AG04450 (cell line): ENCODE measurements around the gene PLEKHG3. TPM values are rescaled to one million over a fixed set of nuclear protein-coding genes. Genes with fewer than 3 reads are reported as not detected.

Experiments
- CTCF ChIA-PET: fragments of 300-600, 350-600 bp; formaldehyde crosslinking; extraction: SDS; loops from one replicate; lab custom pipeline; 2022; ENCODE audit warnings: antibody characterized with exemption, inconsistent platforms; lab: Charles Lee
- POLR2A ChIA-PET: fragments of 350-600 bp; formaldehyde crosslinking; extraction: SDS; loops from one replicate; lab custom pipeline; 2021; ENCODE audit warnings: antibody characterized with exemption, inconsistent platforms; lab: Yijun Ruan, JAX
- DNase-seq: peaks from one replicate; pipeline ENCODE4 v3.0.0-alpha.2; 2011; ENCODE audit warnings: low read depth, low spot score
- H3K27ac ChIP-seq: one replicate; pipeline ENCODE4 v1.5.1; 2012; ENCODE audit warnings: low read depth, low read length, control low read depth
- H3K27me3 ChIP-seq: one replicate; pipeline ENCODE4 v1.6.0; 2012; ENCODE audit warnings: low read length; ENCODE audit not compliant: control insufficient read depth, insufficient read depth
- H3K4me3 ChIP-seq: 2 replicates; pipeline ENCODE4 v1.5.1; 2011; ENCODE audit warnings: mild to moderate bottlenecking, low read depth, low read length, control low read depth
- H3K9me3 ChIP-seq: 2 replicates; pipeline ENCODE4 v1.5.1; 2012; ENCODE audit warnings: low read length; ENCODE audit not compliant: control insufficient read depth, insufficient read depth
- polyA plus RNA-seq: library from polyadenylated mRNA; depleted of rRNA; stranded (reverse); fragments of >200 nt; gene quantifications from 2 replicates; pipeline ENCODE4 v1.2.3, GENCODE V29; 2011
- TF ChIP-seq, protein P1 (sequence below): IDR thresholded peaks from 2 replicates; pipeline ENCODE4 v1.5.1; 2011; ENCODE audit warnings: low read depth, low read length, control low read depth, inconsistent platforms

Gene PLEKHG3
- polyA plus RNA-seq, 1 experiment, result 6.6 TPM

DNA sequence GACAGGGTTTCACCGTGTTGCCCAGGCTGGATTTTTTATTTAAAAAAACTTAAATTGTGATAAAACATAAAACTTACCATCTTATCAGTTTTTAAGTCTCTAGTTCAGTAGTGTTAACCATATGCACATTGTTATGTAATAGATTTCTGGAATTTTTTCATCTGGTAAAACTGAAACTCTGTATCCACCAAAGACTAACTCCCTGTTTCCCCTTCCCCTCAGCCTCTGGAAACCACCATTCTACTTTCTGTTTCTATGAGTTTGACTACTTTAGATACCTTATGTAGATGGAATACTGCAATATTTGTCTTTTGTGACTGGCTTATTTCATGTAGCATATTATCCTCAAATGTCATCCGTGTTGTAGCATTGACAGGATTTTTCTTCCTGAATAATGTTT, 12.8 kb upstream of the PLEKHG3 start:
- Histone ChIP-seq H3K27ac (no peak overlapping the region), H3K4me3 (no peak overlapping the region), H3K9me3 (no peaks in the 10 kb centered on the region; the same call in 1 of the 2 replicates), H3K27me3 (peaks cover 45% of the 10 kb centered on the region)
- ChIA-PET CTCF (no interaction called here), POLR2A (no interaction called here)
- TF ChIP-seq, protein P1, sequence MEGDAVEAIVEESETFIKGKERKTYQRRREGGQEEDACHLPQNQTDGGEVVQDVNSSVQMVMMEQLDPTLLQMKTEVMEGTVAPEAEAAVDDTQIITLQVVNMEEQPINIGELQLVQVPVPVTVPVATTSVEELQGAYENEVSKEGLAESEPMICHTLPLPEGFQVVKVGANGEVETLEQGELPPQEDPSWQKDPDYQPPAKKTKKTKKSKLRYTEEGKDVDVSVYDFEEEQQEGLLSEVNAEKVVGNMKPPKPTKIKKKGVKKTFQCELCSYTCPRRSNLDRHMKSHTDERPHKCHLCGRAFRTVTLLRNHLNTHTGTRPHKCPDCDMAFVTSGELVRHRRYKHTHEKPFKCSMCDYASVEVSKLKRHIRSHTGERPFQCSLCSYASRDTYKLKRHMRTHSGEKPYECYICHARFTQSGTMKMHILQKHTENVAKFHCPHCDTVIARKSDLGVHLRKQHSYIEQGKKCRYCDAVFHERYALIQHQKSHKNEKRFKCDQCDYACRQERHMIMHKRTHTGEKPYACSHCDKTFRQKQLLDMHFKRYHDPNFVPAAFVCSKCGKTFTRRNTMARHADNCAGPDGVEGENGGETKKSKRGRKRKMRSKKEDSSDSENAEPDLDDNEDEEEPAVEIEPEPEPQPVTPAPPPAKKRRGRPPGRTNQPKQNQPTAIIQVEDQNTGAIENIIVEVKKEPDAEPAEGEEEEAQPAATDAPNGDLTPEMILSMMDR, result no peak
- no peak for DNase-seq

DNA sequence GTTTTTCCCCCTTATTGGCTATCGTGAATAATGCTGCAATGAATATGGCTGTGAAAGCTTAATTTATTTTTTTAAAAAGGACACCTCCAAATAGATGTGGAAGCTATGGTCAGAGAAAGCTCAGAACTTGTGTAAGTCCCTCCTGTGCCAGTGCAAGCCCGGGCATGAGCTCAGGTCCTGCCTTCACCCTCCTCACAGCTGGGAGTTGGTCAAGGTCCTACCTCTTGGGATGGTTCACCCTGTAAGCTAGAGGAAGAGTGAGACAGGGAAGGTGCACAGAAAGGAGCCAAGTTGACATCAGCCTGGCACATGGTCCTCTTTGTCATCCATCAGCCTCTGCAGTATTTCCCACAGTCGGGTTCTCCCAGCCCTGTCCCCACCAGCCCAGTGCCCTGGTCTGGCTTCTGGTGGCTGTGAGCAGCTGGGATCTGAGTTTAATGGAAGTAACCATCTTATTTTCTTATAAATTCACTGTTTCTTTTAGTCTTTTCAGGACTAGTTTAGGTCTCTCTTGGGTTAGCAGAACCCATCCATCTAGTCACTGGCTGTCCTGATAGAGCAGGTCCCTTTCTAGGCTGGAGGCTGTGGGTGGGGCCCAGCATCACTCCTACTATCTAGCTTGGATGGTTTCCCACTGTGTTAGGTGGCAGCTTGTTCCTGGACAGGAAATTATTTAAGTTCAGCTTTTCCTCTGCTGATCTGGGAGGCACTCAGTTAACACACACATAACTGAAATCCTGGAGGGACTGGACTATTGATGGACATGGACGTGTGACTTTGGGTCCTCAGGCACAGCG, 11.8 kb upstream of the PLEKHG3 start:
- Histone ChIP-seq H3K27me3 (peaks cover 52% of the 10 kb centered on the region), H3K9me3 (no peaks in the 10 kb centered on the region; the same call in 1 of the 2 replicates), H3K4me3 (no peak overlapping the region), H3K27ac (no peak overlapping the region)
- DNase-seq, result no peak
- TF ChIP-seq, protein P1, result no peak
- CTCF ChIA-PET, result interaction anchor here (1.1 kb wide), 1 partner anchor 199 kb away, joined by 3 read pairs; no protein-coding TSS in a partner anchor
- POLR2A ChIA-PET, result no interaction called here

DNA sequence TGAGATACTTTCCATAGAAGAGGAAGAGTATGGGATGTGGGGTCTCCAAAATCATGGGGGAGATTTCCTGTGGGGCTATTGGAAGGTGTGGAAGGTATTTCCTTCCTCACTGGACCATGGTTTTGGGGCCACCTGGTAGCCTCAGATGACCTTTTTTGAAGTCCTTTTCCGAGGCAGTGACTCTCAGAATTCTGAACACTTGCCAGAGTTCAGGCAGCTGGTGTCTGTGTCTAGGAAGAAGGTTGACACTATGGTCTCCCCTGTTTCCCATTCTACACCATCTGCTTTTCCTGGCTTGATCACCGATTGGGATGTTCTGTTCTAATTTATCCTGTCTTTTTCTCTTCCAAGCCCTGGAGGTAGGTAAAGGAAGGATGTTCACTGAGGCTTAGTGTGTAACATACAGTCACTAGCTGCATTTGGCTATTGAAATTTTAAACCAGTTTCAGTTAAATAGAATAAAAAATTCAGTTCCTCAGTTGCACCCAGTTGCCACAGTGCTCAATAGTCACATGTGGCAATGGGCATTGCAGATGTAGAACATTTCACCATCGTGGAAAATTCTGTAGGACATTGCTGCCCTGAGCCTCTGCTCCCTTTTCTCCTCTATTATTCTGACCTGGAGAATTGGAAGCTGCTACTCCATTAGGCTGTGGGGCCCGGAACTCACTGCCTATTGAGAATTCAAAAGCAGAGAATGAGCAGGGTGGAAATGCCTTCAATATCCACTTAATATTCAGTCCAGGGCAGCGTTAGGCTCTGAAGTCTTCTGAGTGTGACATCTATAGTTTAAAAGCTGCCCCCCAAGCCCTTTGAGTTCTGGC, 11.0 kb upstream of the PLEKHG3 start:
- H3K27ac ChIP-seq, result no peak overlapping the region
- H3K4me3 ChIP-seq, result no peak overlapping the region
- POLR2A ChIA-PET, result no interaction called here
- H3K27me3 ChIP-seq, result peaks cover 58% of the 10 kb centered on the region
- no peak for DNase-seq
- TF ChIP-seq, protein P1, result no peak
- H3K9me3 ChIP-seq, result no peaks in the 10 kb centered on the region; the same call in 1 of the 2 replicates
- CTCF ChIA-PET, result interaction anchor here (1.1 kb wide), 1 partner anchor 198 kb away, joined by 3 read pairs; no protein-coding TSS in a partner anchor

- TF ChIP-seq, protein P1, result no peak
- ChIA-PET POLR2A (no interaction called here), CTCF (no interaction called here)
- Histone ChIP-seq H3K27ac (no peak overlapping the region), H3K4me3 (no peak overlapping the region), H3K9me3 (no peaks in the 10 kb centered on the region; the same call in 1 of the 2 replicates), H3K27me3 (peaks cover 57% of the 10 kb centered on the region)
- DNase-seq, result no peak
Measured at GRCh38 chr14:64693810-64694165, 10.4 kb upstream of the PLEKHG3 start.
